Hepatocyte (in vitro differentiated cells): ENCODE data around the gene FABP1. TPM values are rescaled to one million over a fixed set of nuclear protein-coding genes. Genes with fewer than 3 reads are reported as not detected.
A peak's percentile ranks its signal among the peaks of the same experiment; 100 is the strongest.

Experiments used
- DNase-seq: peaks from one replicate; pipeline ENCODE4 v3.0.0-alpha.2; 2016; ENCODE audit warnings: low spot score
- H2AFZ ChIP-seq: fragments of 200-600 bp; sonication (generic); 2 replicates; pipeline ENCODE4 v1.6.0; 2016; ENCODE audit warnings: antibody characterized with exemption, mild to moderate bottlenecking
- H3K27ac ChIP-seq: fragments of 200-600 bp; sonication (generic); 2 replicates; pipeline ENCODE4 v1.5.1; 2016; ENCODE audit warnings: mild to moderate bottlenecking
- H3K27me3 ChIP-seq: fragments of 200-600 bp; sonication (generic); 2 replicates; pipeline ENCODE4 v1.6.1; 2016
- H3K36me3 ChIP-seq: fragments of 200-600 bp; sonication (generic); replicated peaks from 2 replicates; pipeline ENCODE4 v1.5.1; 2016; ENCODE audit warnings: low read depth; ENCODE audit not compliant: insufficient read depth
- H3K4me1 ChIP-seq: fragments of 200-600 bp; sonication (generic); 2 replicates; pipeline ENCODE4 v1.5.1; 2016; ENCODE audit warnings: mild to moderate bottlenecking, moderate library complexity; ENCODE audit not compliant: insufficient read depth
- H3K4me2 ChIP-seq: fragments of 200-600 bp; sonication (generic); 2 replicates; pipeline ENCODE4 v1.6.0; 2016
- H3K4me3 ChIP-seq: fragments of 200-600 bp; sonication (generic); 2 replicates; pipeline ENCODE4 v1.5.1; 2016; ENCODE audit warnings: mild to moderate bottlenecking
- H3K79me2 ChIP-seq: fragments of 200-600 bp; sonication (generic); 2 replicates; pipeline ENCODE4 v1.6.0; 2017; ENCODE audit warnings: mild to moderate bottlenecking
- H3K9me2 ChIP-seq: fragments of 200-600 bp; sonication (generic); replicated peaks from 2 replicates; pipeline ENCODE4 v1.6.0; 2017; ENCODE audit warnings: mild to moderate bottlenecking; ENCODE audit not compliant: insufficient read depth
- H3K9me3 ChIP-seq: fragments of 200-600 bp; sonication (generic); 2 replicates; pipeline ENCODE4 v1.5.1; 2016; ENCODE audit warnings: low read depth, mild to moderate bottlenecking
- H4K20me1 ChIP-seq: fragments of 200-600 bp; sonication (generic); 2 replicates; pipeline ENCODE4 v1.6.0; 2016; ENCODE audit warnings: mild to moderate bottlenecking; ENCODE audit not compliant: insufficient read depth, poor library complexity, severe bottlenecking
- EZH2 ChIP-seq: fragments of 200-600 bp; sonication (generic); IDR thresholded peaks from 2 replicates; pipeline ENCODE4 v1.6.1; 2016; ENCODE audit warnings: antibody characterized with exemption, mild to moderate bottlenecking, borderline replicate concordance
- EZH2phosphoT487 ChIP-seq: fragments of 200-600 bp; sonication (generic); IDR thresholded peaks from one replicate; pipeline ENCODE4 v1.6.1; 2018; ENCODE audit warnings: antibody characterized with exemption, mild to moderate bottlenecking, low read depth, moderate library complexity; ENCODE audit not compliant: unreplicated experiment, severe bottlenecking
- WGBS: methylation state at CpG from one replicate; pipeline ENCODE4 v1.1.6; 2016; ENCODE audit warnings: low lambda C conversion rate; ENCODE audit errors: missing lambda C conversion rate; 5-methylcytosine and 5-hydroxymethylcytosine counted together
- polyA plus RNA-seq: library from polyadenylated mRNA; unstranded; fragments of >200 nt; fragmentation: Nextera tagmentation; extraction: Ambion mirVana; gene quantifications from 2 replicates; pipeline ENCODE4 v1.2.1, GENCODE V29; 2016
- total RNA-seq: library from RNA; depleted of rRNA; stranded (reverse); fragments of >200 nt; gene quantifications from 2 replicates; pipeline ENCODE4 v1.2.3, GENCODE V29; 2014
- TF ChIP-seq, protein P1 (sequence below): fragments of 200-600 bp; sonication (generic); IDR thresholded peaks from 2 replicates; pipeline ENCODE4 v1.5.1; 2016; ENCODE audit warnings: antibody characterized with exemption, mild to moderate bottlenecking; ENCODE audit not compliant: poor library complexity

Gene FABP1
- total and polyA plus RNA-seq, 2 experiments from 2014 or later, result 165 to 763 TPM

GRCh38 chr2:88172882-88173281 lies 45.0 kb upstream of the FABP1 start:
- no peak overlapping the region for H3K4me3 ChIP-seq

GRCh38 chr2:88171966-88172365 lies 44.1 kb upstream of the FABP1 start:
- H3K4me2 ChIP-seq, result no peak overlapping the region

More at GRCh38 chr2:88172882-88173281, 45.0 kb upstream of the FABP1 start:
- 86% methylated on average over 6 of the region's 6 CpGs for WGBS
- H3K9me2 ChIP-seq, result no peaks in the 10 kb centered on the region
- no peaks in the 10 kb centered on the region for H3K79me2 ChIP-seq
- DNase-seq, result no peak
- H3K4me1 ChIP-seq, result no peaks in the 10 kb centered on the region
- H3K9me3 ChIP-seq, result no peaks in the 10 kb centered on the region
- no peak overlapping the region for H2AFZ ChIP-seq
- H4K20me1 ChIP-seq, result no peaks in the 10 kb centered on the region
- H3K36me3 ChIP-seq, result no peaks in the 10 kb centered on the region
- TF ChIP-seq, protein P1, sequence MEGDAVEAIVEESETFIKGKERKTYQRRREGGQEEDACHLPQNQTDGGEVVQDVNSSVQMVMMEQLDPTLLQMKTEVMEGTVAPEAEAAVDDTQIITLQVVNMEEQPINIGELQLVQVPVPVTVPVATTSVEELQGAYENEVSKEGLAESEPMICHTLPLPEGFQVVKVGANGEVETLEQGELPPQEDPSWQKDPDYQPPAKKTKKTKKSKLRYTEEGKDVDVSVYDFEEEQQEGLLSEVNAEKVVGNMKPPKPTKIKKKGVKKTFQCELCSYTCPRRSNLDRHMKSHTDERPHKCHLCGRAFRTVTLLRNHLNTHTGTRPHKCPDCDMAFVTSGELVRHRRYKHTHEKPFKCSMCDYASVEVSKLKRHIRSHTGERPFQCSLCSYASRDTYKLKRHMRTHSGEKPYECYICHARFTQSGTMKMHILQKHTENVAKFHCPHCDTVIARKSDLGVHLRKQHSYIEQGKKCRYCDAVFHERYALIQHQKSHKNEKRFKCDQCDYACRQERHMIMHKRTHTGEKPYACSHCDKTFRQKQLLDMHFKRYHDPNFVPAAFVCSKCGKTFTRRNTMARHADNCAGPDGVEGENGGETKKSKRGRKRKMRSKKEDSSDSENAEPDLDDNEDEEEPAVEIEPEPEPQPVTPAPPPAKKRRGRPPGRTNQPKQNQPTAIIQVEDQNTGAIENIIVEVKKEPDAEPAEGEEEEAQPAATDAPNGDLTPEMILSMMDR, result no peak
- no peak for TF ChIP-seq EZH2phosphoT487
- no peak for TF ChIP-seq EZH2
- H3K4me2 ChIP-seq, result no peak overlapping the region
- H3K27ac ChIP-seq, result no peak overlapping the region
- H3K27me3 ChIP-seq, result no peaks in the 10 kb centered on the region

GRCh38 chr2:88170472-88170892 lies 42.6 kb upstream of the FABP1 start:
- H3K79me2 ChIP-seq, result no peaks in the 10 kb centered on the region
- no peaks in the 10 kb centered on the region for H3K36me3 ChIP-seq
- H3K27ac ChIP-seq, result no peak overlapping the region
- no peaks in the 10 kb centered on the region for H4K20me1 ChIP-seq
- H3K4me1 ChIP-seq, result no peaks in the 10 kb centered on the region
- no peaks in the 10 kb centered on the region for H3K9me3 ChIP-seq
- WGBS, result 26% methylated on average over 33 of the region's 37 CpGs
- no peaks in the 10 kb centered on the region for H3K9me2 ChIP-seq
- H3K4me3 ChIP-seq, result peak overlapping the region; percentile 79
- DNase-seq, result peak; percentile 44
- peak overlapping the region; percentile 91 for H3K4me2 ChIP-seq
- H2AFZ ChIP-seq, result peak overlapping the region; percentile 99
- H3K27me3 ChIP-seq, result no peaks in the 10 kb centered on the region
- TF ChIP-seq, protein P1, result no peak
- TF ChIP-seq EZH2 (no peak), EZH2phosphoT487 (no peak)

More at GRCh38 chr2:88171966-88172365, 44.1 kb upstream of the FABP1 start:
- TF ChIP-seq, protein P1, result no peak
- no peak for TF ChIP-seq EZH2phosphoT487
- no peak for TF ChIP-seq EZH2
- 84% methylated on average over 1 of the region's 1 CpG for WGBS
- Histone ChIP-seq H3K27ac (no peak overlapping the region), H4K20me1 (no peaks in the 10 kb centered on the region), H3K4me3 (no peak overlapping the region), H3K36me3 (no peaks in the 10 kb centered on the region), H3K79me2 (no peaks in the 10 kb centered on the region), H3K9me2 (no peaks in the 10 kb centered on the region), H3K4me1 (no peaks in the 10 kb centered on the region), H2AFZ (no peak overlapping the region), H3K9me3 (no peaks in the 10 kb centered on the region), H3K27me3 (no peaks in the 10 kb centered on the region)
- DNase-seq, result no peak

DNA sequence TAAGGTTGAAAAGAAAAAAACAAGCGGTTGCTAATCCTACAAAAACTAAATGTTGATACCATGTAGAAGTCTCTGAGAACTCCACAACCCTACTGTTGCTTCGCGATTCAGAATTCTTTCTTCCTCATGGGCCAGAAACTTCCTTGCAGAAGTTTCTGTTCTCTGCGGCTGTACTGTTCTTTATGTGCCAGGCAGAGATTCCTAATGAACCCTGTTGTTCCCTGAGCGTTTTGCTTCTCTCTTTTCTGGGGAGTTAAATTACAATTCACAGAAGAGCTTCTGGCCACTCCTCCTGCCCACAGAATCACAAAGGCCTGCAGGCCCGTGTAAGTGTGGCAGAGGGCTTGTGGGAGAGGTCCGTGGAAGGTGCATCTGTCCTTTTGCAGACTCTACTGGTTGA lies 40.5 kb upstream of the FABP1 start:
- Histone ChIP-seq H4K20me1 (no peaks in the 10 kb centered on the region), H3K9me2 (no peaks in the 10 kb centered on the region), H3K79me2 (no peaks in the 10 kb centered on the region), H2AFZ (no peak overlapping the region), H3K4me3 (no peak overlapping the region), H3K9me3 (no peaks in the 10 kb centered on the region), H3K4me1 (no peaks in the 10 kb centered on the region), H3K27me3 (no peaks in the 10 kb centered on the region), H3K4me2 (no peak overlapping the region), H3K27ac (no peak overlapping the region), H3K36me3 (no peaks in the 10 kb centered on the region)
- TF ChIP-seq EZH2 (no peak), EZH2phosphoT487 (no peak)
- TF ChIP-seq, protein P1, result no peak
- DNase-seq, result no peak
- 82% methylated on average over 7 of the region's 7 CpGs for WGBS
